Activated T-cell treated with anti-CD3 and anti-CD28 coated beads for 4 hours (primary cell): Measurements from ENCODE around the gene BCAS4.
A peak's percentile ranks its signal among the peaks of the same experiment; 100 is the strongest.

ENCODE experiments used
- DNase-seq: peaks from one replicate; pipeline ENCODE4 v3.0.0-alpha.2; 2020

Gene BCAS4

DNA sequence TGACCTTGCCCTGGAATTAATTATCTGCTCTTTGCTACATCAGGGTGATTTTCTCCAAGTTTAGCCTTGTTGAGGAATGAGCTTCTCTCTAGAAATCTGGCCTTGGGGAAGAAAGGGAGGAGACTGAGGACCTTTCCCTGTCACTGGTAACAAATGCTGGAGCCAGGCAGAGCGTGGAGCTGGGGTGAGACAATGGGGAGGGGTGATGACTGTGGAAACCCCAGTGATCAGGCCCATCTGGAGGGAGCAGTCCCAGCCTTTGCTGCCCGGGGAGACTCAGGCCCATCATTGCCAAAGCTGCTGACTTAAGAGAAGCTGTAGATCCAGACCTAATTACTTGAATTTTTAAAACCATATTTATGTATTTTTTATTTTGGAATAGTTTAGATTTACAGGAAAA, 31.3 kb downstream of the BCAS4 start:
- no peak for DNase-seq

DNA sequence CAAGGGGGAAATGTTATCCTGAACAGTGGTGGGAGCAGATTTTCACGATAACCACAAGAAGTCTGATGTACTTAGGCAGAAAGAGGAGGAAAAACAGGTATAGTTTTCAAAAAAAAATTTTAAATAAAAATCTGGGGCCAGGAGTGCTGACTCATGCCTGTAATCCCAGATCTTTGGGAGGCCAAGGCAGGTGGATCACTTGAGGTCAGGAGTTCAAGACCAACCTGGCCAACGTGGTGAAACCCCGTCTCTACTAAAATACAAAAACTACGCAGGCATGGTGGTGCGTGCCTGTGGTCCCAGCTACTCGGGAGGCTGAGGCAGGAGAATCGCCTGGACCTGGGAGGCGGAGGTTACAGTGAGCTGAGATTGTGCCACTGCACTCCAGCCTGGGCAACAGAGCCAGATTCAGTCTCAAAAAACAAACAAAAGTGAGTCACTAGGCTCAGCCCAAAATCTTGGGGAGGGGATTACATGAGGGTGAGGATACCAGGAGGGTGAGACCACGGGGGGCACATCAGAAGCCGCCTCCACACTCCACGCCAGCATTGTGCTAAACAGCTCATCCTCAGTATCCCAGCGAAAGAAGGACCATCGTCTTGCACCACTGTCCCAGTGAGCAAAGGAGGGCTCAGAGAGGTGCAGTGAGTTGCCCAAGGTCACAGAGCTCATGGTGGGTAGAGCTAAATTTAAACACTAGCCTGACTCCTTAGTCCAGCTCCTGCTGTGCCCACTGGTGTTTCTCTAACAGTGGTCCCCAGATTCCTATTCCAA, 33.7 kb downstream of the BCAS4 start:
- no peak for DNase-seq

DNA sequence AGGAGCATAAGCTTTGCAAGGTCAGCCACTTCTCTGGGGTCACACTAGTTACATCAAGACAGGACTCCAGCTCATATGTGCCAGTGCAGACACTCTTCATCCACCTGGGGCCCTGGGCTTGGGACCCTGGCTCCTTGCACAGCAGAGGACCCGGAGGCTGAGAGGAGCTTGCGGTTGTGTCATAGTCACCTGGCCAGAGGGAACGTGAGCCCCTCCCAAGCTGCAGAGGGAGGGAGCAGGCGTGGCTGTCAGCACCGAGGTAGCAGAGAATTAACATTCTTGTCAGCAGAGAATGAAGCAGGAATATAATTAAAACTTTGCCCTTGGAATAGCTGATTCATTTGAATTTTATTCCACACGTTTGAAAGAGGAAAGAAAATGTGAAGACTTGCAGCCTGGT, 36.8 kb downstream of the BCAS4 start:
- no peak for DNase-seq

DNA sequence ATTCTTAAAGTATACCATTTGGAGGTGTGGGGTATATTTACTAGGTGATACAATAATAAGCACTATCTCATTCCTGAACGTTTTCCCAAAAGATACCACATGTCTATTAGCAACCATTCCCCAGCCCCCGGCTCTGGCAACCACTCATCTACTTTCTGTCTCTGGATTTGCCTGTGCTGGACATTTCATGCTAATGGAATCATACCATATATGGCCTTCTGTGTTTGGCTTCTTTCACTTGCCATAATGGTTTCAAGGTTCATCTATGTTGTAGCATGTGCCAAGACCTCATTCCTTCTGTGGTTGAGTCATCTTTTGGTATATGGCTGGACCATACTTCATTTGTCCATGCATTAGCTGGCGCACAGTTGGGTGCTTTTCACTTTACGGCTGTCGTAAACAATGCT, 39.7 kb downstream of the BCAS4 start:
- no peak for DNase-seq

DNA sequence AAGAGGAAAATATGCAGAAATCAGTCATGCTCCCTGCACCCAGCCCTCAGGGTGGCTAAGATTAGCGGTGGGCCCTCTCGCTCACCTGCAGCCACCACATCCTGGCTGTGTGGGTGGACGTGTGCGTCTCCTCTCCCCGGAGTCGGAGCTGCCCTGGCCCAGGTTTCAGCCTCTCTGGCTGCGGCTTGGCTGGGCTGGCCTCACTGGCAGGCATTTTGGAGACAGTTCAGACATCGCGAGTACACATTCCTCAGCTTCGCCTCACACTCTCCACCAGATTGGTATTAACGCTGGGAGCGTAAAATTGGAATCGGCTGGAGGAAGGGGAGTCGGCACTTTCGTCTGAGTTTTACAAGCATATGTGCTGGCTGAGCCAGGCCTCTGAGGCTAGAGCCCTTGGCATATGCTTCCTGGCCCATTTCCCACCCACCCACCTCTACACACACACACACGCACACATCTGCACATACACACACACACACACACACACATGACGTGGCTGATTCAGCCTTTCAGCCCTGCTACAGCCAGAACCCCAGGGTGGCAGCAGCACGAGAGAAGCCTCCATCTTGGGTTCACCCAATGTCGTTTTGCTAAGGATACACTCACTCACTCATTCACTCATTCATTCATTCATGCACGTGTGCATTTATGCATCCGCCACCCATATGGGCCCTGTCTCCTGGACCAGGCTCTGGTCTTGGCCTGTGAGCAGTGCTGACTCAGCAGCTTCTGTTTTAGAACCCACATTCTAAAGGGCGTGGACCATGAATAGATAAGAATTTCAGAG, 42.9 kb downstream of the BCAS4 start:
- DNase-seq = no peak

DNA sequence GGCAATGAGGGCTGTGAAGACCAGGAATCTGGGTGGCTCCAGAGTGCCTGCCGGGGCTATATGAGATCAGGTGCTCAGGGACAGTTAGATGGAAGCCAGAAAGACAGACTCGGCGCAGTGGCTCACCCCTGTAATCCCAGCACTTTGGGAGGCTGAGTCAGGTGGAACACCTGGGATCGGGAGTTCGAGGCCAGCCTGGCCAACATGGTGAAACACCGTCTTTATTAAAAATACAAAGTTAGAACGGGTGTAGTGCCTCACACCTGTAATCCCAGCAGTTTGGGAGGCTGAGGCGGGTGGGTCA, 43.4 kb downstream of the BCAS4 start:
- DNase-seq = no peak

DNA sequence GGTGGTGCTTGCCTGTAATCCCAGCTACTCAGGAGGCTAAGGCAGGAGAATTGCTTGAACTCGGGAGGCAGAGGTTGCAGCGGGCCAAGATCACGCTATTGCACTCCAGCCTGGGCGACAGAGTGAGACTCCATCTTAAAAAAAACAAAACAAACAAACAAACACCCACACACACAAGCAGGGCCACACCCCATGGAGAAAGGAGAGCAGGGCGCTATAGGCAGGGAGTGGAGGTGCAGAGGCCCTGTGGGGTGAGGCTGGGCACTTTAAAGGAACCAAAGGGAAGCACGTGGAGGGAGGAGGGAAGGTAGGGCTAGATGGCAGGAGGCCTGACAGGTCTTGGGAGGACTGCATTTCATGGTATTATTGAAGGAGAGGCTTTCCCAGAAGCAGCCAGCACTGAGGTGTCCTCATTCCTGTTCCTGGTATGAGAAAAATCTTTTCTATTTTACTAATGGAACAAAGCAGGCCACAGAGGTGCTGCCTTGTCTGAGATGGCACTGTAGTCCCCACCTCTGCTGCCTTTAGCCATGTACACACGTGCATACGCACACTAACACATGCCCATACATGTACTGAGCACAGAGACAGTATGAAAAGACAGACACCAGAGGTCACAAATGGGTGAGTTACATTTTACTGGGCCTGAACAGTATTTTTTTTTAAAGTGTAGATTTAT, 44.0 kb downstream of the BCAS4 start:
- DNase-seq = no peak

DNA sequence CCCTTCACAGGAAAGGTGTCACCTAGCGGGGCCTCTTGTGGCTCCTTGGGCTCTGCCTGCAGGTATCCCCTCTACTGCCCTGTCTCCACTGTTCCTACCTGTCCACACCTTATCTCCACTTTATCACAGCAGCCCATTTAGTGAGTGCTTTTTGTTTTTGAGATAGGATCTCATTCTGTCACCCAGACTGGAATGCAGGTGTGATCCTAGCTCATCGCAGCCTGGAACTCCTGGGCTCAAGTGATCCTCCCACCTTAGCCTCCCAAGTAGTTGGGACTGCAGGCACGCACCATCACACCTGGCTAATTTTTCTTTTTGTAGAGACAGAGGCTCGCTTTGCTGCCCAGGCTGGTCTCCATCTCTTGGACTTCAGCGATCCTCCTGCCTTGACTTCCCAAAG, 48.0 kb downstream of the BCAS4 start:
- DNase-seq = no peak

DNA sequence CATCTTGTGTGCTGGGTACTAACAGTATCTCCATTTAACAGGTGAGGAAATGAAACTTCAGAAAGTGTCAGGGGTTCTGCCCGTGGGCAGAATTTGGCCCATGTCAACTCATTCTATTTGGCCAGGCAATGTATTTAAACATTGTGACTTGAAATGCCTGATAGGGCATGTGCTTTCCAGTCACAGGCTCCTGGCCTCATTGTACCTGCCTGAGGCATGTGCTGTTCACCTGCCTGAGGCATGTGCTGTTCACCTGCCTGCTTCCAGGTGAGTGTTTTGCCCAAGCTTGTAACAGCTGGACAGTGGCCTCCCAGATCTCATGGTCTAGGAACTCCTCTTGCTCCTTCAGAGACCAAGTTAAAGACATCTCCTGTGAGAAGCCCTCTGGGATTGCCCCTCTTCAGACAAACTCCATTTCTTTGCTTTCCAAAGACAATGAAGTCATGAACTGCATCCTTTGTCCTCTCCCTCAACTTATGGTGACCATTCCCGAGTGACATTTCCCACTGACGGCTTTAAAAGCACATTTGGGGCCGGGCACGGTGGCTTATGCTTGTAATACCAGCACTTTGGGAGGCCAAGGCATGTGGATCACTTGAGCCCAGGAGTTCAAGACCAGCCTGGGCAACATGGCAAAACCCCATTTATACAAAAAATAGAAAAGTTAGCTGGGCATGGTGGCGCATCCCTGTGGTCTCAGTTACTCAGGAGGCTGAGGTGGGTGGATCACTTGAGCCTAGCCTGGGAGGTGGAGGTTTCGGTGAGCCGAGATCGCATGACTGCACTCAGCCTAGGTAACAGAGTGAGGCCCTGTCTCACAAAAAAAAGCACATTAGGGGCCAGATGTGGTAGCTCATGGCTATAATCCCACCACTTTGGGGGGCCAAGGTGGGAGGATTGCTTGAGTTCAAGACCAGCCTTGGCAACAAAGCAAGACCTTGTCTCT, 48.7 kb downstream of the BCAS4 start:
- DNase-seq = no peak

DNA sequence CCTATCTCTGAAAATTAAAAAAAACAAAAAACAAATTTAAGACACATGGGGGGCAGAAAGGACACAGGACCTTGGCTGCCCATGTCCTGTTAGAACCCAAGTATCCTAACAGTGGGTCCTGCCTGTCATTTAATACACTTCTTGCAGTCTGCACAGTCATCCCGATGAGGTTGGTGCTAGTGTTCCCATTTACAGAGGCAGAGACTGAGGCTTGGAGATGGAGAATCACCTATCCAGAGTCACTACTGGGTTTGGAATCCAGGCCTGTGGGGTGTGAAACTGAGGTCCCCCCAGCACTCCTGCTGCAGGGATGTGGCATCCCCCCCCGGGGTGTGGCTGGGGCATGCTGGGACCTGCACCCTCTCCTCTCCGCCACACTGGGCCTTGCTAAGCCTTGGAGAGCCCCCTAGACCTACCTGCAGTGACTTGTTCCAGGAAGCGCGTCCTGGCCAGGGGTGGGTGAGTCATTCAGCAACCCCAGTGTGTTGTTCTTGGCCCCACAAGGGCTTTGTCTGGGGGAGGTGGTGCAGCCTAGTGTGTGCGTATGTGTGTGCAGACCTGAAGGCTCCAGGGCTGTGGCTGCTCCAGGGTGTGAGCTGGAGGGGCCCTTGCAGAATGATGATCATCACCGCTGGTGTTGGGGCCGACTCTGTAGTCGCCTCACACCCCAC, 49.7 kb downstream of the BCAS4 start:
- peak; percentile 23 for DNase-seq

DNA sequence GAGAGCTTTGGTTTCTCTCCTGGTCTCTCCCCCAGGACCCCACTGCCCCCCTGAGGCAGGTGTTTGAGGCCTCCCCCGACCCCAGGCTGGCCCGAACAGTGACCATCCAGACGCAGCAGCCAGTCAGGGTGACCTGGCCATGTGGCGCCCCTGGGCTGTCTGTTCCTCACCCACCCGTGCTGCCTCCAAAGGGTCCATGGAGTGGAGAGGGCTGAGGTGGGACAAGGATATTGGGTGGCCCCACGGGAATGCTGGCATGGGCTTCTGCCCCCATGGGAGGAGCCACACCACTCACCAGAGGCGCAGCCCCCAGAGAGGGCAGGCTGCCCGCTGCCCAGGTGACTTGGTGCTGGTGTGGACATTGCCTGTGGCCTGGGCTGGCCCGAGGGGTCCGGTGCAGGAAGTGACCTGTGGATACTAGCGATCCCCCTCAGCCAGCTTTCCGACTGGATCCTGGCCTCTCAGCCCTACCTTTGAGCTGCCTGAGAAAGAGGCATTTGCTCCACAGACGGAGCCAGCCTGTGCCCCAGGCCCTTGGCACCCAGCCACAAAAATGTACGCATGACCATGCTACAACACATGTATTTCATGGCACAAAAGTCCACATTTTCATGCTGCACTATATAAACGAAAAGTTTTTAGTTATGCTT, 50.8 kb downstream of the BCAS4 start:
- DNase-seq = no peak

DNA sequence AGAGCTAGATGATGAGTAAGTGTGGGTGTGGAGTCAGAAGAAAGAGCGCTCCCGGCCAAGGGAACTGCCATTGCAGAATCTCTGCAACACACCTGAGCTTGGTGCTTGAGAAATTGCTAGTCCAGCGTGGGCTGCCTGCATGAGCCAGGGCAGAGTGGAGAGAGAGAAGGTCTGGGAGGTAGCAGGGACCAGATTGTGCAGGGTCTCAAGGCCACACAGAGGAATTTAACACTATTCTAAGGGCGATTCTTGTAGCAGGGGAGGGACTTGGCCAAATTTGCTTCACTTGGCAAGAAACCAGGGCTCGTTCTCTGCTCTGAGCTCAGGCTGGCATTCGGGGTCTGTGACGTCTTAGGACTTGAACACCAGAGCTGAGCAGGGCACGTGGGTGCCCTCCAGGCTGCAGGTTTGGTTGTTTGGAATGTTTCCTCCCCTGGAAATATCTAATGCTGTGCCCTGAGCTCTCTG, 53.5 kb downstream of the BCAS4 start:
- no peak for DNase-seq

DNA sequence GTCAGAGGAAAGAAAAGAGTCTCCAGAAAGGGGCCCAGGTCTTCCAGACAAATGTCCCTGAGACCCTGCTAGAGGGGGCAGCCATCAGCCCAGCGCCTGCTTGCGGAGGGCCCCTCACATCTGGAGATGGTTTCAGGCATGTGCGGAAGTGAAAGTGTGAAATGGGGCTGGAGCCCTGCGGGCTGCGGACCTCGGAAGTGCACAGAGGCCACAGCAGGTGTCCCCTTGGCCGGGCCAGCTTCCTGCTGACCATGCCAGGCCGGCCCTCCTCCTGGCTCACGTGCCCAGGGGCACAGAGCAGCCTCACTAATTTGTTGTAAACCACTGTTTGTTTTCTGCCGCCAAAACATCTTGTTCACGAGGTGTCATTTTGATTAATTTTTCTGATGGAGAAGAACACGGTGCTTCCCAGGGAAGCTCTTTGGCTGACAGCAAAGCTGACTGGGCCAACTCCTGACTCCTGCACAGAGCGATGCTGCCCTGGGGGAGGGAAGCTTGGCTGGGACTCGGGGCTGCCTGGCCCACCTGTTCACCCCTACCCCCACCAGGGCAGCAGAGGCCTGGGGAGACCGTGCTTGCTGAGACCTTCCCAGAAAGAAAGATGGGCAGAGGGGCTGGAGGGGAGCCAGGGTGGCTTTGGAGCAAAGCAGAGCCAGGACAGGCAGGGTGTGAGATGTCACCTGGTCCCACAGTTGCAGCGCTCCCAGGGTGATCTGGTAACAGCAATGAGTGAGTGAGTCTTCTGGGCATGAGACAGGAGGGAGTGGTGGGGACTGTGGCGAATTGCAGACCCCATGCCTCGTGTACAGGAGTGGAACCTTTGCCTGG, 54.2 kb downstream of the BCAS4 start:
- DNase-seq = no peak

DNA sequence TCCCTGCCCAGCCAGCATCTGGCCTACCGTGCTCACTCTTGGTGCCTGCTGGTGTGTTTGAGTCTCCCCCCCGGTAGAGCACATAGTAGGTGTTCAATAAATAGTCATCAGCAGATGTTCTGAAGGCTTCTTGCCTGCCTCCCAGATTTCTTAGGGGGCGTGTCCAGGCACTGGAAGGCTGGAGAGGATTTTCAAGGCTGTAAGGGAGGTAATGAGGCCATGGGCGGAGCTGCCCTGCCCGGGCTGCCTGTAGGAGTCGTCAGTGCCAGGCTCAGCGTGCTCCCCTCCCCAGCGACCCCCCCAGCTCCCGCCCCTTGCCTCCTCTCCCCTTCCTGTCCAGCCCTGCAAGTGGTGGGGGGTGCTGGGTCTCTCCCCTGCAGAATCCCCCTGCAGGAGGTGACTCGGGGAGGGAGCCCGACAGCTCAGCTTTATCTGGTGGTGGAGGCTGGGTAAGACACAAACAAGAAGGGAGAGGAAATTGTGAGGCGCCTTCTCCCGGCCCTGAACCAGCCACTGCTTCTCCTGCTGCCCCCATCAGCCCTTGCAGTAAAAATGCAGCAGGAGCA, 55.9 kb downstream of the BCAS4 start:
- no peak for DNase-seq

DNA sequence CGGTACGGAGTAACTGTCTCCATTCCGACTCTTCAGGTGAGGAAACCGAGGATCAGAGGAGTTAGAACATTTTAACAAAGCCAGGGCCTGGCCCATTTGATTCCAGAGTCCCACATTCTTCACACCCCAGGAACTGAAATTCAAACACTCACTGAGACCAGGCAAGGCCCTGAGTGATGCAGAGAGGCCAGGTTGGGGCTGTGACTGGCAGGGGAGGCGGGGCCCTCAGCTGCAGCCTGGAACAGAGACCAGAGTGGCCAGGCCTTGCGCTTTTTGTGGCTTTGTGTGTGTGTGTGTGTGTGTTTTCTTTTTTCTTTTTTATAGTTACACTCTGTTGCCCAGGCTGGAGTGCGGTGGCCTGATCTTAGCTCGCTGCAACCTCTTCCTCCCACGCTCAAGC, 57.2 kb downstream of the BCAS4 start:
- DNase-seq = no peak

DNA sequence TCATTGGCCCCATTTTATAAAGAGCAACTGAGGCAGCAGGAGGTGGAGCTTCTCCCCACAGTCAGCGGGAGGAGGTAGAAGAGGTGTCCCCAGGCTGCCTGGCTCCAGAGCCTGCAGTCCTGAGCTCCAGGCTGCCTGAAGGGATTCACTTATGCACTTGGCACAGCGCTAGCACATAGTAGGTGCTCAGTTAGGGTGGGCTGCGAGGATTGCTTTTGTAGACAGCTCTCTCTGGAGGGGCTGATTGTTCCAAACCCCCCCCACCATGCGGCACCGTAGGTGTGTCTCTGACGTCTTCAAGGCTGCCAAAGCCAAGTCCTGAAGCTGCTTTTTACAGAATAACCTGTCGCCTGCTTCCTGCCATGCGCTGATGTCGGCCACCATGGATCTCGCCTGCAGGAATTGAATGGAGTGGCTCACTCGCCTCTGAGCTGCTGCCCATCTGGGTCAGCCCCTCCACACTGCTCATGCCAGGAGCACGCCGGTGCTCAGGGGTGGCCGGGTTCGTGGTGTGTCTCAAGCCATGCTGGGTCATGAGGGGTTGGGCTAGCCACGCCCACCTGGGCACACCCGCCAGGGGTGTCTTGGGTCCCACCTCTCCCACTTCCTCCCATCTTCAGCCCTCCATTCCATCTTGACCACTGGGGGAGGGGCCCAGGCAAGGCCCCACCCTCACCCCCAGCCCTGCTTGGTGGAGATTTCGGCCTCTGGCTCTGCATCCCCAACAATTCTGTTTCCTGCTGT, 59.8 kb downstream of the BCAS4 start:
- no peak for DNase-seq

DNA sequence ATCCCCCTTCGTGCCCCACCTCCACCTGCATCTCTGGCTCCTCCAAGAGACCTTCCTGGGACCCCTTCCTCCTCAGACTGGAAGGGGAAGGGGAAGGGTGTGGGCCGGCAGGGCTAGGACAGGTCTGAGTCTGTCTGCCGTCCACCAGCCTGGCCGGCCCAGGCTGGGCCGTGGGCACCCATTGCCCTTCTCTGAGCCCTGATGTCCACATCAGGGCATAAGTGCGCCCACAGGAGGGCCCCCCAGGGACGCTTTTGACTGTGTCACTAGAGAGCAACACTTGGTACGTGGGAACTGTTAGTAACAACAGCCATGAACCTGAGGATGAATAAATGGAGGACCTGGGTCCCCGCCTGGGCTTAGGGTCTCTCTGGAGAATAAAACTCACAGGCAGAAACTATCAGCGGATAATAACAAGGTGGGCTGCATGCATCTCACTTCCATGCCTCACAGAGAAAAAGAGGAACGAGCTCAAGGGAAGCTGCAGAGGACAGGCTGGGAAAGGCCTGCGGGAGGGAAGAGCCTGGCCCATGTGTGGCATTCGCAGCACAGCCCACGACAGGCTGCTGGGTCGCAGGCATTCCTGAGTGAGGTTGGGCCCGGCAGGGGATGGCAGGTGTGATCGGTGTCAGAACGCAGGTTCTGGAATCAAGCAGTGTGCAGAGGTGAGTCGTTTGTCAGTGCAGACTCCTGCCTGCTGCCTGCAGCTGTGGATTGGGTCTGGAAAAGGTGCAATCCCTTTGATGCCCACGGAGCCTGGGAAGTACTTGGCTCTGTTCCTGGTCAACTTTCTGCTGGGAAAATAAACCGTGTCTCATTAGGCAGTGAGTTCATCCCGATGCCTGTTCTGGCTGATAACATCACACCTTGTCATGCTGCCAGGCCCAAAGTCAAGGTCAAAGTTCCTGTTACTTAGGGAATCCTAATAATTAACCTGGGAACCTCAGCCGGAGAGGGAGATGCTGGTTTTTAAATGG, 60.9 kb downstream of the BCAS4 start:
- DNase-seq = no peak

DNA sequence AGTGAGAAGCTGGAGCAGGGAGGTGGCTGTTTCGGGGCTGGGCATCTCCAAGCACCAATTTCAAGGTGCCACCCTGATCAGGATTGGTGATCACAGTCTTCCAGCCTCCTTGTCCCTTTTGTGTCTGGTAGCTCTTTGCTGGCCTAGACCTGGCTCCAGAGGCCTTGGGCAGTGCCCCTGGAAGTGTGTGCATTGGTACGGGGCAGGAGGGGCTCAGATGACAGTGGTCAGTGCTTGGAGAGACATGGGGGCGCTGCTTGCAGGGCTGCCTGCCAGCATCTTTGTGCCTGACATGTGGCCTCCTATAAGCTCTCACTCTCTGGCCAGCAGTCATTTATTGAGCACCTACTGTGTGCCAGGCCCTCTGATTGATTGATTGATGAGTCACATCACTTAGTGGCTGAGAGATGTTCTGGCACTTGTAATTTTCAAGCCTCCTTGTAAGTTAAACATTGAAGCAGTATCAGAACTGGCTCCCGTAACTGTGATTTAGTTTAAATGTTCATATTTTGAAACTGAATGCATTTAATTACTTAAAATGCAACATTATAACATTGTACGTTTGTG, 61.7 kb downstream of the BCAS4 start:
- no peak for DNase-seq
